ENCODE measurements around the gene CHKB. TPM values are rescaled to one million over a fixed set of nuclear protein-coding genes. Genes with fewer than 3 reads are reported as not detected.

Gene CHKB, protein sequence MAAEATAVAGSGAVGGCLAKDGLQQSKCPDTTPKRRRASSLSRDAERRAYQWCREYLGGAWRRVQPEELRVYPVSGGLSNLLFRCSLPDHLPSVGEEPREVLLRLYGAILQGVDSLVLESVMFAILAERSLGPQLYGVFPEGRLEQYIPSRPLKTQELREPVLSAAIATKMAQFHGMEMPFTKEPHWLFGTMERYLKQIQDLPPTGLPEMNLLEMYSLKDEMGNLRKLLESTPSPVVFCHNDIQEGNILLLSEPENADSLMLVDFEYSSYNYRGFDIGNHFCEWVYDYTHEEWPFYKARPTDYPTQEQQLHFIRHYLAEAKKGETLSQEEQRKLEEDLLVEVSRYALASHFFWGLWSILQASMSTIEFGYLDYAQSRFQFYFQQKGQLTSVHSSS
- 115 to 118 TPM (median 116 TPM) in 3 replicates for total RNA-seq

DNA sequence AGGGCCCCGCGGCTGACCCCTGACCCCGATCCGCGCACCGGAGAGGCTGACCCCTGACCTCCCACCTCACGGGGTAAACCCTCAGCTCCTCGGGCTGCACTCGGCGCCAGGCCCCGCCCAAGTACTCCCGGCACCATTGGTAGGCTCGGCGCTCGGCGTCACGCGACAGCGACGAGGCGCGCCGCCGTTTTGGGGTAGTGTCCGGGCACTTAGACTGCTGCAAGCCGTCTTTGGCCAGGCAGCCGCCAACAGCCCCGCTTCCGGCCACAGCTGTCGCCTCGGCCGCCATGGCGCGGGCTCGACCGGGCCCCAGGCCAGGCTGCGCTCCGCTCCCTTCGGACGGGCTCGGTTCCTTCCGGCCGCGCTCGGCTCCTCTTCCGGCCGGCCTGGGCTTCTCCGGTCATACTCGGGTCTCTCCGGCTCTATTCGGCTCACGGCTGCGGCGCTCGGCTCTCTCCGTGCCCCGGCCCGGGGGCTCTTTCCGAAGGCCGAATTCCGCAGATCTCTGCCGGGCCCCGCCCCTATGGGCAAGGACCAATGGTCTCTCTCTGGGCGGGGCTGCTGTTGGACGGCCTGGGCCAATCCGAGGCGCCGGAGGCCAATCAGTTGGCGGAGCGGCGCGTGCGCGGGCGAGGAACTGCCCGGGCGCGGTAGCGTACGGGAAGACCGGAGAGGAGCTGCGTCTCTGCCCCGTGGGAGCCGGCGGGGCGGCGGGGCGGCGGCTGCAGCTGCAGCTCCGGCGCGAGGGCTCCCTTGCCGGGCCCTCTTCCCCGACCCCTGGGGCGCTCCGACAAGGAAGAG lies at the start of gene CHKB:
Gene CHKB (minus strand): TSS at position 357 of the 801 bp plus-strand sequence. CDS start 68 bp downstream, at position 289.
- peak; percentile 98 to 99 for DNase-seq (ENCODE audit: low spot score in 2 of 2, unreplicated experiment in 2 of 2)
- H3K4me1 Mint-ChIP-seq, result peaks cover 7% of the 10 kb centered on the region
- peak within 1 kb of the TSS; percentile 83 for H3K27ac Mint-ChIP-seq
- H3K4me3 Mint-ChIP-seq, result peak within 1 kb of the TSS; percentile 79
- H3K27me3 Mint-ChIP-seq (ENCODE audit: low read depth), result peaks cover 1% of the 10 kb centered on the region
- no peaks in the 10 kb centered on the region for H3K36me3 Mint-ChIP-seq
- TF ChIP-seq, protein P1, sequence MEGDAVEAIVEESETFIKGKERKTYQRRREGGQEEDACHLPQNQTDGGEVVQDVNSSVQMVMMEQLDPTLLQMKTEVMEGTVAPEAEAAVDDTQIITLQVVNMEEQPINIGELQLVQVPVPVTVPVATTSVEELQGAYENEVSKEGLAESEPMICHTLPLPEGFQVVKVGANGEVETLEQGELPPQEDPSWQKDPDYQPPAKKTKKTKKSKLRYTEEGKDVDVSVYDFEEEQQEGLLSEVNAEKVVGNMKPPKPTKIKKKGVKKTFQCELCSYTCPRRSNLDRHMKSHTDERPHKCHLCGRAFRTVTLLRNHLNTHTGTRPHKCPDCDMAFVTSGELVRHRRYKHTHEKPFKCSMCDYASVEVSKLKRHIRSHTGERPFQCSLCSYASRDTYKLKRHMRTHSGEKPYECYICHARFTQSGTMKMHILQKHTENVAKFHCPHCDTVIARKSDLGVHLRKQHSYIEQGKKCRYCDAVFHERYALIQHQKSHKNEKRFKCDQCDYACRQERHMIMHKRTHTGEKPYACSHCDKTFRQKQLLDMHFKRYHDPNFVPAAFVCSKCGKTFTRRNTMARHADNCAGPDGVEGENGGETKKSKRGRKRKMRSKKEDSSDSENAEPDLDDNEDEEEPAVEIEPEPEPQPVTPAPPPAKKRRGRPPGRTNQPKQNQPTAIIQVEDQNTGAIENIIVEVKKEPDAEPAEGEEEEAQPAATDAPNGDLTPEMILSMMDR (IDR thresholded peaks at IDR 0.05; ENCODE audit: unreplicated experiment), result no peak
- no peaks in the 10 kb centered on the region for H3K9me3 Mint-ChIP-seq

DNA sequence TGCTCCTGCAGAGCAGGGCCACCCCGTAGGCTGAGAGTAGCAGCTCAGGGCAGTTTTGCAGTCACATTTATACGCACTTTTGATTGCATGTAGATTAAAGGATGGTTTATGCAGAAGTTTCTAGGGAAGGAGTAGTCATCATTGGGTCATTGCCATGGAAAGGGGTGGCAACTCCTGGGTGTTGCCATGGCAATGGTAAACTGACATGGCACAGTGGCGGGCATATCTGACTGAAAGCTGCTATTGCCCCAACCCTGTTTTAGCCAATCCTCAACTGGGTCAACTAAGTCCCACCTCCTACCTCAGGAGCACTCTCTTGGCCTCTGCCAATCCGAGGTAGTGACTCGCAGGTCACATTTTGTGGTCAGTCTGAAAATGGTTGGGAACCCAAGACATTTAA lies 47.7 kb upstream of the CHKB start:
- no peak overlapping the region for H3K27ac Mint-ChIP-seq
- H3K4me1 Mint-ChIP-seq, result peaks cover 24% of the 10 kb centered on the region
- no peak overlapping the region for H3K4me3 Mint-ChIP-seq
- H3K9me3 Mint-ChIP-seq, result no peaks in the 10 kb centered on the region
- TF ChIP-seq, protein P1 (IDR thresholded peaks at IDR 0.05; ENCODE audit: unreplicated experiment), result no peak
- H3K27me3 Mint-ChIP-seq (ENCODE audit: low read depth), result peaks cover 1% of the 10 kb centered on the region
- DNase-seq (ENCODE audit: low spot score in 2 of 2, unreplicated experiment in 2 of 2), result no peak
- H3K36me3 Mint-ChIP-seq, result no peaks in the 10 kb centered on the region

DNA sequence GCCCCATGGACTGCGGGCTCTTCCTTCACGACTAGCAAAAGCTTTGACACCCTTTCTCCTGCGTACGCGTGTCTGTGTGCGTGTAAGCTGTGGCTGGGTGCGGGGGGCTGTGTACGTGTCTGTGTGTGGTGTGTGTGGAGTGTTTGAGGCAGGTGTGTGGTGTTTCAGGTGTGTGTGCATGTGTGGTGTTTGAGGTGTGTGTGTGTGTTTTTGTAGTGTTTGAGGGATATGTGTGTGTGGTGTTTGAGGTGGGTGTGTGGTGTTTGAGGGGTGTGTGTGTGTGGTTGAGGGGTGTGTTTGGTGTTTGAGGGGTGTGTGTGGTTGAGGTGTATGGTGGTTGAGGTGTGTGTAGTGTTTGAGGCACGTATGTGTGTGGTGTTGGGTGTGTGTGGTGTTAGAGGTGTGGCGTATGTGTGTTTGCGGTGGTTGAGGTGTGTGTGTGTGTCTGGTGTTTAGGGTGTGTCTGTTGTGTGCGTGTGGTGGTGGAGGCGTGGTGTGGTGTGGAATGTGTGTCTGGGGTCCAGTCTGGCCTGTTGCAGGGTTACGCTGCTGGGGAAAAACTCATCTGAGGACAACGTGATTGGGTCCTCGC lies 46.0 kb upstream of the CHKB start:
- peaks cover 24% of the 10 kb centered on the region for H3K4me1 Mint-ChIP-seq
- H3K27ac Mint-ChIP-seq, result peak overlapping the region; percentile 86
- peak overlapping the region; percentile 89 for H3K4me3 Mint-ChIP-seq
- no peaks in the 10 kb centered on the region for H3K27me3 Mint-ChIP-seq (ENCODE audit: low read depth)
- H3K36me3 Mint-ChIP-seq, result no peaks in the 10 kb centered on the region
- no peak for DNase-seq (ENCODE audit: low spot score in 2 of 2, unreplicated experiment in 2 of 2)
- H3K9me3 Mint-ChIP-seq, result no peaks in the 10 kb centered on the region
- TF ChIP-seq, protein P1 (IDR thresholded peaks at IDR 0.05; ENCODE audit: unreplicated experiment), result no peak

DNA sequence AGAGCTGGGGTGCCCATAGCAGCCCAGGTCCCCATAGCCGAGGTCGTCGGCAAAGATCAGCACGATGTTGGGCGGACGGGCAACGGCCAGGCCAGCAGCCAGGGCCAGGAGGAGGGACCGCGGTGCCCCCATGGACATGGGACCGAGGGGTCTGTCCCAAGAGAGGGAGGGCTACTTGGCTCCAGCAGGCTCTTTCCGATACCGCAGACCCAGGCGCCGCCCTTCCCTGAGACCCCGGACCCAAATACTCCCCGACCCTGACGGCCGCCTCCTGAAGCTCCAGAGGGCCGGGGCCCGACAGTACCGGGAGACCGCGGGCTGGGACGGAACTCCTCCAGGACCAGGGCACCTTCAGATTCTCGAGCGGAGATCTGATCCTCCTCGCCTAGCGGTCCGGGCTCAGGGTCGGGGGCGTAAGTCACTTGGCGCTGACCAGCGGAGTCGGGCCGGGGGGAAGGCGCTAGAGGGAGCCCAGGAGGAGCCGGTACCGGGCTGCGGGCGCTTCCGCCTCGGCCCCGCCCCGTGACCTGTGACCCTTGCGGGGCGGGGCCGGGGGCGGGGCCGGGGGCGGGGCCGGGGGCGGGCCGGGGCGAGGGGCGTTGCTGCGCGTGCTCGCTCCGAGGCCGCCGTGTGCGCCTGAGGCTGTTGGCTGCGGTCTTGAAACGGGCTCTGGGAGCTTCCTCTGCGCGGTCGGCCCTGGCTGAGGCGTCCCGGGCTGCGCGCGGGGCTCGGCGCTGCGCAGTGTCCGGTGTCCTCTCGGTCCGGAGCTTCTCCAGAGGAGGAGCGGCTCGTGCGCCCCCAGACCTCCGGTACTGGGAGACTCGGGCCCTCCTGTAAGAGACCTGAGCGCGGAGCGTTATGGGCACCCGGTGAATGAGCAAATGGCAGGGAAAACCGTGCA lies 45.2 kb upstream of the CHKB start, which contains the start of gene ARSA:
Gene ARSA (minus strand): TSS at position 511 of the 901 bp plus-strand sequence. CDS start 373 bp downstream, at position 138.
- Mint-ChIP-seq H3K4me3 (peak within 1 kb of the TSS; percentile 89), H3K27ac (peak within 1 kb of the TSS; percentile 86), H3K36me3 (no peaks in the 10 kb centered on the region), H3K4me1 (peaks cover 24% of the 10 kb centered on the region), H3K27me3 (ENCODE audit: low read depth) (no peaks in the 10 kb centered on the region), H3K9me3 (no peaks in the 10 kb centered on the region)
- peak in 1 of 2 experiments; percentile 78 for DNase-seq (ENCODE audit: low spot score in 2 of 2, unreplicated experiment in 2 of 2)
- TF ChIP-seq, protein P1 (IDR thresholded peaks at IDR 0.05; ENCODE audit: unreplicated experiment), result no peak

All from mesothelial cell of epicardium (in vitro differentiated cells).